NCI-H1436 treated with DMSO at 0.1 percent for 48 hours (cell line): ENCODE results near the gene ISG15.
"Not testable (repeated sequence)": the region's sequence is repeated elsewhere in the genome, so short reads cannot be mapped to it uniquely, and the experiment has no call there.

ENCODE experiments used
- DNase-seq: peaks from one replicate; lab custom pipeline; 2025; lab: John Stamatoyannopoulos, UW

The ISG15 gene

DNA sequence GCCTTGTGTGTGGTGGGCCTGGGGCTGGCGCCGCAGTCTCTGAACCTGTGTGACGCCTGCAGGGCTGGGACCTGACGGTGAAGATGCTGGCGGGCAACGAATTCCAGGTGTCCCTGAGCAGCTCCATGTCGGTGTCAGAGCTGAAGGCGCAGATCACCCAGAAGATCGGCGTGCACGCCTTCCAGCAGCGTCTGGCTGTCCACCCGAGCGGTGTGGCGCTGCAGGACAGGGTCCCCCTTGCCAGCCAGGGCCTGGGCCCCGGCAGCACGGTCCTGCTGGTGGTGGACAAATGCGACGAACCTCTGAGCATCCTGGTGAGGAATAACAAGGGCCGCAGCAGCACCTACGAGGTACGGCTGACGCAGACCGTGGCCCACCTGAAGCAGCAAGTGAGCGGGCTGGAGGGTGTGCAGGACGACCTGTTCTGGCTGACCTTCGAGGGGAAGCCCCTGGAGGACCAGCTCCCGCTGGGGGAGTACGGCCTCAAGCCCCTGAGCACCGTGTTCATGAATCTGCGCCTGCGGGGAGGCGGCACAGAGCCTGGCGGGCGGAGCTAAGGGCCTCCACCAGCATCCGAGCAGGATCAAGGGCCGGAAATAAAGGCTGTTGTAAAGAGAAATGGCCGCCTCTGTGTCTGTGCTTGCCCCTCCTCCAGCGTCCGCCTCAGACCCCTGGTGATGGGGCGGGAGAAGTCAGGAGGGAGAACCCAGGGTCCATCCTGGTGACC, 788 bp downstream of the ISG15 start:
- DNase-seq, result no peak

DNA sequence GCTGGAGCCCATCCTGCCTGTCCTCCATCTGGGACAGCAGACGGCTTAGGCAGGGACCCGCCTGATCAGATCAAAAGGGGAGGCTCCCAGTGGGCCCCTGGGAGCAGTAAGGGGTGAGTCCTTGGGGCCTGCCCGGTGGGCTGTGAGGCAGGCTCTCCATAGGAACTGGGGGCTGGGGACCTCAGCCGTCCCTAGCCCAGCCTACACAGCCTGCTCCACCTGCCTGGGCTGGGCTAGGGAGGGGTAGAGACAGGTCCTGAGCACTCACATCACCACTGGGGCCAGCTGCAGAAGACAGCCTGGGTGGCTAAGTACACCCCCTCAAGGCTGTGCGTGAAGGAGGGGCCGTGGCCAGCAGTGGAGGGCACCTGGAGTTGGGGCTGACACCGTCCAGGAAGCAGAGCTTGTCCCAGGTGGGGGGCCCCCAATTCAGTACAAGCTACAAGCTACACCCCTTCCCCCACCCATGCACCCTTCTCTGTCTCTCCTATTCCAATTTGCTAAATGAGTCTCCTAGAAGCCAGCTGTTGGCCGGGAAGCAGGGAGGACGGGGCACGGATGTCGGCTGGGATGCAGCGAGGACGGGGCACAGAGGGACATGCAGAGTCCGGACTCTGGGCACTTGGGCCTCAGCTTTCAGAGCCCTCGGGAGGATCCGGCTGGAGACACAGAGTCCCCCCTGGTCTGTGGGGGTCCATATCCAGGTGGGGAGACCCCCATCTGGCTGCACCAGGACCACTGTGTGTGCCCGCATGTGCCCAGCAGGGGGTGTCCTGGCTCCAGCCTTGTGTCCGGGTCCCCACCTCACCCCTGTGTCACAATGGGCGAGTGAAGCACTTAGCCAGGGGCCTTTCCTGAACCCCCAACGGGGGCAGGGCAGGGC, 1.7 kb downstream of the ISG15 start:
- no peak for DNase-seq

DNA sequence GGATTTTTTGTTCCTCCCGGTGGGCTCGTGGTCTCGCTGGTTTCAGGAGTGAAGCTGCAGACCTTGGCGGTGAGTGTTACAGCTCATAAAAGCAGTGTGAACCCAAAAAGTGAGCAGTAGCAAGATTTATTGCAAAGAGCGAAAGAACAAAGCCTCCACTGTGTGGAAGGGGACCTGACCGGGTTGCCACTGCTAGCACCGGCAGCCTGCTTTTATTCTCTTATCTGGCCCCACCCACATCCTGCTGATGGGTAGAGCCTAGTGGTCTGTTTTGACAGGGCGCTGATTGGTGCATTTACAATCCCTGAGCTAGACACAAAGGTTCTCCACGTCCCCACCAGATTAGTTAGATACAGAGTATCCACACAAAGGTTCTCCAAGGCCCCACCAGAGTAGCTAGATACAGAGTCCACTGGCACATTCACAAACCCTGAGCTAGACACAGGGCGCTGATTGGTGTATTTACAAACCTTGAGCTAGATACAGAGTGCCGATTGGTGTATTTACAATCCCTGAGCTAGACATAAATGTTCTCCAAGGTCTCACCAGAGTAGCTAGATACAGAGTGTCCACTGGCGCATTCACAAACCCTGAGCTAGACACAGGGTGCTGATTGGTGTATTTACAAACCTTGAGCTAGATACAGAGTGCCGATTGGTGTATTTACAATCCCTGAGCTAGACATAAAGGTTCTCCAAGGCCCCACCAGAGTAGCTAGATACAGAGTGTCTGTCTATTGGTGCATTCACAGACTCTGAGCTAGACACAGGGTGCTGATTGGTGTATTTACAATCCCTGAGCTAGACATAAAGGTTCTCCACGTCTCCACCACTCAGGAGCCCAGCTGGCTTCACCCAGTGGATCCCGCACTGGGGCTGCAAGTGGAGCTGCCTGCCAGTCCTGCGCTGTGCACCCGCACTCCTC, 4.4 kb downstream of the ISG15 start:
- not testable (repeated sequence) for DNase-seq

DNA sequence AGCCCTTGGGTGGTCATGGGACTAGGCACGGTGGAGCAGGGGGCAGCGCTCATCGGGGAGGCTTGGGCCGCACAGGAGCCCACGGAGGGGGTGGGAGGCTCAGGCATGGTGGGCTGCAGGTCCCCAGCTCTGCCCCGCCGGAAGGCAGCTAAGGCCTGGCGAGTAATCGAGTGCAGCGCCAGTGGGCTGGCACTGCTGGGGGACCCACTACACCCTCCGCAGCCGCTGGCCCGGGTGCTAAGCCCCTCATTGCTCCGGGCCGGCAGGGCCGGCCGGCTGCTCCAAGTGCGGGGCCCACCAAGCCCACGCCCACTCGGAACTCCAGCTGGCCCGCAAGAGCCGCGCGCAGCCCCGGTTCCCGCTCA, 5.0 kb downstream of the ISG15 start:
- not testable (repeated sequence) for DNase-seq

DNA sequence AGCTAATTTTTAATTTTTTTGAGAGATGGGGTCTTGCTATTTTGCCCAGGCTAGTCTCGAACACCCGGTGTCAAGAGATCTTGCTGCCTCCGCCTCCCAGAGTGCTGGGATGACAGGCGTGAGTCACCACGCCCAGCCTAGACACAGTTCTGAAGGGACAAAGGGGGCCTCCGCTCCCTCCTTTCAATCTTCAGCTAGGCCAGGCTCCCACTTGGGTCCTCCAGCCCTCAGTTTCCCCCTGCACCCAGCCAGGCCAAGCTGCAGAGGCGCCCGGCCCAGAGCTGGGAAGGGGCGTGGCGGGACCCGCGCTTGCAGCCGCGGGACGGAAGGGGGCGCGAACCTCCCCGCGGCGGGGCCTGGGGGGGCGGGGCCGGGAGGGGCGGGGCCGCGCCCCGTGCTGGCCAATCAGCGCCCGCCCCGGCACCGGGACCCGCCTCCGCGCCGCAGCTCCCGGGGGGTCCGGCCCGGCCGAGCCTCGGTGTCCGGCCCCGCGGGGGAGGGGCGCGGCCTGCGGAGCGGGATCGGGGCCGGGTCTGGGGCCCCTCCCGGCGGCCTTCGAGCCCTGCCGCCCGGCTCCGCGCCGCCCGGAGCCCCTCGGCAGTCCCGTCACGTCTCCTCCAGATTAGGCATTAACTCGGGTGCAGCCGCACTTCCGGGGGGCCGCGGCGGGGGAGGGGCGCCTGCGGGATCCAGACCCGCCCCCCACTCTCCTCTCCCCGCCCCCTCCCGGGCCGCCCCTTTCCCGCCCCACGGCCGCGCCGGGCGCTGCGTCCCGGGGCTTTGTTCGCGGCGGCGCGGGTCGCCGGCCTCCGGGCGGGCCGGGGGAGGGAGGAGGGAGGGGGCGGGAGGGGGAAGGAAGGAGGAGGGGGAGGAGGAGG, 6.1 kb downstream of the ISG15 start:
- no peak for DNase-seq

DNA sequence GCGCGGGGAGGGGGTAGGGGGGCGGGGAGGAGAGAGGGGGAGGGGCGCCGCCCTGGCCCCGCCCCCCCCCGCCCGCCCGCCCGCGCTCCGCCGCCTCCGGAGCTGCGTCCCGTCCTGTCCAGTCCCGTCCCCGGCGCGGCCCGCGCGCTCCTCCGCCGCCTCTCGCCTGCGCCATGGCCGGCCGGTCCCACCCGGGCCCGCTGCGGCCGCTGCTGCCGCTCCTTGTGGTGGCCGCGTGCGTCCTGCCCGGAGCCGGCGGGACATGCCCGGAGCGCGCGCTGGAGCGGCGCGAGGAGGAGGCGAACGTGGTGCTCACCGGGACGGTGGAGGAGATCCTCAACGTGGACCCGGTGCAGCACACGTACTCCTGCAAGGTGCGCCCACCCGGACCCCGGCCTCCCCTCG, 6.7 kb downstream of the ISG15 start, which contains the start of gene AGRN:
Gene AGRN (plus strand): TSS at position 121 of the 405 bp plus-strand sequence. CDS start 53 bp downstream, at position 174.
- no peak for DNase-seq

DNA sequence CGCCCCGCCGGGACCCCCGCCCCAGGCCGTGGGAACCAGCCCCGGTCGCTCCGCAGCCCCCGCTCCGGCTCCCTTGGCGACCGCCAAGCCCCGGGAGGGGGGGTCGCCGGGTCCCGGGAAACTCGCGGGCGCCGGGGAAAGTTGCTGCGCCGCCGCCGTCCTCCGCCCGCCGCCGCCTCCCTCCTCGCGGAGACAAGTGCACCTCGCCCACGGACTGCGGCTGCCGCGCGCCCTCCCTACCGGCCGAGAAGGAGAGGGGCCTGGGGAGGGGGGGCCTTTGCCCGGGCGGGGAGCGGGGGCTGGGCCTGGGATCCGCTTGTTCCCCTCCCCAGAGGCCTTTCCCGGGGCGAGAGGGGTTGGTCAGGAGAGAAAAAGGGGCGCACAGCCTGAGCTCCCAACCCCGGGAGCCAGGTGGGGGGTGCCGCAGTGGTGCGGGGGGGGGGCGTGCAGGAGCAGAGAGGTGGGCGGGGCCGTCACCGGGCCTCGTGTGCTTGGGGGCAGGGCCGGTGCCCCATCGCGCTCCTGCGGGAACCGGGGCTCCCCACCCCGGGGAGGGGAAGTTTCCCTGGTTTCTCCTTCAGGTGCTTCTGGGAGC, 7.2 kb downstream of the ISG15 start:
- no peak for DNase-seq

DNA sequence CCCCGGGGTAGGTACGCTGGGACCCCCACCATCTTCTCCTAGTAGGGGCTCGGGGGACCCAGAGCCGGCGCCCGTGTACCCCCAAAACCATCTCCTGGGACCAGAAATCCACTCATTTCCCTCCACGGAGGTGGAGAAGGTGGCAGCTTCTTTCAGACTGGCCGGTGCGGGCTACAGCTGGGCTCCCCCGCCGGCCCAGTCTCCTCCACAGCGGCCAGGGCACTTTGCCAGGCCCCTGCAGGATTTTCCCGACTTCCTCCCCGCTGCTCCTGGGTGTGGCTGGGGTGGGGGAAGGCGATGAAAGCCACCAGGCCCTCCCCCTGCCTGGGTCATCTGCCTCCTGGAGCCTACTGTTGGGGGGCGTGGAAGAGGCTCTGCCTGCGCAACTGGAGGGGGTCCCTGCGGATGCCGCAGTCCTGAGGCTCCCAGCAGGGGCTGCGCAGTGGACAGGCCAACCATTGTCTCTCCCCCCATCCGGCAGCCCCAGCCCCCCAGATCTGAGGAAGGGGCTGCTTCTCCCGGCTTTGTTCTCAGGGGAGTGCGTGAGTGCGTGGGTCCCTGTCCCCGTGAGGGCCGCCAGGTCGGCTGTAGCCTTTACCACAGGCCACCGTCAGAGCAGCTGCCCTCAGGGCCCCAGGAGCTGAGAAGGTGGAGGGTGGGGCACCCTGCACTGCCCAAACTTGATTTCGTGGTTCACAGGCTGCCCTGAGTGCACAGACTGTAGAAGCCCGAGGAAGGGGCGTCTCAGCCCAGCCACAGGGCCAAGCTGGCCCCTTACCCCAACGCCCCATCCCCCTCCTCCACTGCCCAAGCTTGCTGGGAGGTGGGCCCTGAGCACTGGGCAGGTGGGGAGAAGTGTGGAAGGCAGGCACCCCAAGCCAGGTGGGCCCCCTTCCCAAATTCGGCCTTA, 8.0 kb downstream of the ISG15 start:
- no peak for DNase-seq

DNA sequence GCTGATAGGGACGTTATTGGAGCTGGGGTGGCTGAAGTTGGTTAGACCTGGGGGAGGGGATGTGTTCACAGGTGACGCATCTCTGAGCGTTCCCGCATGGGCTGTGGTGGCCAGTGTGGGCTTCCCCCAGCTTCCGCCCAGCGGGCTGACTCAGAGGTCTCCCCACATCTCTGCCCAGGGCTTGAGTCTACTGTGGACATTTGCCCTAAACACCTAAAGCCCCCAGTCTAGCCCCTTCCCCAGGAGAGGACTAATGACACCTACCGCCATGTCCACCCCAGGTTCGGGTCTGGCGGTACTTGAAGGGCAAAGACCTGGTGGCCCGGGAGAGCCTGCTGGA, 8.6 kb downstream of the ISG15 start:
- DNase-seq, result no peak

DNA sequence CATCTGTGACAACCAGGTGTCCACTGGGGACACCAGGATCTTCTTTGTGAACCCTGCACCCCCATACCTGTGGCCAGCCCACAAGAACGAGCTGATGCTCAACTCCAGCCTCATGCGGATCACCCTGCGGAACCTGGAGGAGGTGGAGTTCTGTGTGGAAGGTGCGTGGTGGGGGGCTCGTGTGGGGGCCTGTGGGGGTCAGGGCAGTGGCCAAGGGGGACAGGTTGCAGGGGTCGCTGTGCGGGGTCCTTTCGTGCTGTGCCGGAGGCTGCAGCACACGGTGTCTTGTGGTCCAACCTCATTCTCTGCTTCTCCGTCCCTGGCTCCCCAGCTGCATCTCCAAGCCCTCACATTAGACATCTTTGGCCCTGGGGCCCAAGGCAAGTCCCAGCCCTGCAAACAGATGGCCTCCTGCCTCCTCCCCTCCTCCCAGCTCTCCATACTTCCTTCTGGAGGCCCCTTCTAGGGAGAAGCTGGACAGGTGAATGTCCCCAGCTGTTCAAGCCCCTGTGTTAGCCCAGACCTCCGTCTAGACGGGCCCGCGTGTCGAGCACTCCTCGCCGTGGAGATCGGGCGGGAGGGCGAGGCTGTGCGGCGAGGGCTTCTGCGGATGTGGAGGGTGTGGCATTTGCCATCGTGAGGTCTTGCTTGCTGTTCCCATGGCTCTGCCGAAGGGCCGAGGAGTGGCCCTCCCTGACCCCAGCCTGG, 9.2 kb downstream of the ISG15 start:
- DNase-seq, result no peak

DNA sequence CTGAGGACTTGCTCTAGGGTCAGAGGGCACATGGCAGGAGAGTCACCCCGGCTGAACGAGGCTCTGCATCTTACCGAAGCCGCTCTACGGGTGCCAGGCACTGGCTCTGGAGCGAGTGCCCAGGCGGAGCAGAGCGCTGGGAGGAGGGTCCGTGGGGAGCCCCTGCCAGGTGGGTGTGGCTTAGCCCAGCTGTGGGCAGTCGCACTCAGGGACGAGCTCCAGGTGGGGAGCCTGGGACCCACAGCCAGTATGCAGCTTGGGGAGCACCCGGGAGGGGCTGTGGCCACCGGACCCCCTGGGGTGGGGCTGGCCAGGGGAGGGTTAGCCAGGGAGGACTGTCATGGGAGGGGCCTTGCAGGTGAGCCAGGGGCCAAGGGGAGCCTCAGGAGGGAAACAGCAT, 10.4 kb downstream of the ISG15 start:
- DNase-seq, result no peak

DNA sequence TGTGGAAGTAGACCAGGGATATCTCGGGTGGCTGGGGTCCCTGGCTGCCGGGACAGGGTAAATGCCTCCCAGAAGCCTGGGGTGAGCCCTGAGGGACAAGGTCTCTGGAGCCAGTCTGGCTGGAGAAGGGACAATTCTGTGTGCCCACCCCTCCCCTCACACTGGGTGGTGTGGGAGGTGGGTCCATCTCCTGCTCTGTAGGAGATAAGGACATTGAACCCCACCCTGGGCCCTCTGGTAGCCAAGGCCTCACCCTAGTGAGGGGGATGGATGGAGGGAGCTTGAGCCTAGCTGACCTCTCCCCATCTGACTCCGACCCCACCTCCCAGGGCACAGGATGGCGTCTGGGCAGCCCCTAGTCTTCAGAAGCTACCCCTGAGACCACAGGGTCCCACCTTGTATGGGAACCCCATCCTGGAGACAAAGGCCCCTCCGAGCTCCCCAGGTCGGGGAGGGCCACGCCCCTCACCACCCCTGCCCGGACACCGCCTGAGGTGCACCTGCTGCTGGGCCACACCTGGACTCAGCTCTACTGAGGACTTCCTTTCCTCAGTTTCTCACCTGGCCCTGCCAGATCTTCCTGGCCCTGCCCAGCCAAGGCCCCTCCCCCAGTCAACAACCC, 11.0 kb downstream of the ISG15 start:
- no peak for DNase-seq

DNA sequence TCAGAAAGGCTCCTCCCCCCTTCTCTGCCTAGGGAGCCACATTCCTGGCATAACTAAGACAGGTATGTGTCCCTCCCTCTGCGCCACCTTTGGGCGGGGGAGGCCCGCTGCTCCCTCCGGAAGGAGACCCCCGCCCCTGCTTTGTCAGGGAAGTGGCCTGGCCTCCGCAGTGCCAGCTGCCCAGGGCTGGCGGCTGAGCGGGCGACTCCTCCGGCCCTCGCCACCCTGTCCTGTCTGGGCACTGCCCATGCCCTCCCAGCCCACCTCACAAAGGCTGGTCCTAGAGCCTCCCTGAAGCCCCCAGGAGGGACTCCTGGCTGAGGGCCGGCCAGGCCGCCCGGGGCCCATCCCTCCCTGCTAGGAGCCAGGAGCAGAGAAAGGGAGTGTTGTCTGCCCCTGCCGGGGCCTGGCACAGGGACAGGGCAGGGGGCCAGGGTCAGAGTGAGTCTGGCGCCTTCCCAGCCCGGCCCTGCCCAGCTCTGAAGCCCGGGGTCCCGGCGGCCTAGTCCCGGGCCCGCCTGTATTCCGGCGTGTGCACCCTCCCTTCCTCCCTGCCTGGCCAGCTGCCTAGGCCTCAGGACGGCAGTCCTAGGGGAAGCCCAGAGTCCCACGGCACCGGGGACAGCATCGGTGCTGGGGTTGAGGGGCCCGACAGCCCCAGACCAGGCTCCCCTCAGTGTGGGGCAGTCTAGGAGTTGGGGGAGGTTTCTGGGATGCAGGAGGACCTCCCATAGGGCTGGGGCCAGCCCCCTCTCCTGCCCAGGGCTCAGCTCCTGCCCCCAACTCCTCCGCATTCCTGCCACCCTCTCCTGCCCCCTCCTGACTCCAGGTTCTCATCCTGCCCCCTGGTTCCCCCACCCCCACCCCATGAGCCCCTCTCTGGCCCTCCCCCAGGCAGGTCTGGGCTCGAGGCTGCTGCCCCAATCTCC, 11.7 kb downstream of the ISG15 start:
- no peak for DNase-seq

DNA sequence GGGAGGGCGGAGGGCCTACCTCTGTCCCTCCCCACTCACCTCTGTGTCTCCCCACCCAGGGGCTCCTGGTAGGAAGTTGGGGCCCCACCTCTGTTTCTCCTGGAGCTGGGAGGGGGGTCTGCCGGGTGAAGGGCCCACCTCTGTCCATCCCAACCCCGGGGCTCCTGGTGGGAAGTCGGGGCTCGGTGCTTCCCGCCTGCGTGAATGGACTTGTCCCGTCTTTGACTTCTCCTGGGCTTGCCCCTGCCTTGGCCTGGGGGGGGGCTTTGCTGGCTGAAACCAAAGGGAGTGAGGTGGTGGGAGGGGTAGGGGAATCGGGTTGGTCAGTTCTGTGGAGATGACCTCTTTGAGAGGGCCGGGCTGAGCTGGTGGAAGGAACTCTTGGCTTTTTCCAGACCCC, 12.4 kb downstream of the ISG15 start:
- no peak for DNase-seq

DNA sequence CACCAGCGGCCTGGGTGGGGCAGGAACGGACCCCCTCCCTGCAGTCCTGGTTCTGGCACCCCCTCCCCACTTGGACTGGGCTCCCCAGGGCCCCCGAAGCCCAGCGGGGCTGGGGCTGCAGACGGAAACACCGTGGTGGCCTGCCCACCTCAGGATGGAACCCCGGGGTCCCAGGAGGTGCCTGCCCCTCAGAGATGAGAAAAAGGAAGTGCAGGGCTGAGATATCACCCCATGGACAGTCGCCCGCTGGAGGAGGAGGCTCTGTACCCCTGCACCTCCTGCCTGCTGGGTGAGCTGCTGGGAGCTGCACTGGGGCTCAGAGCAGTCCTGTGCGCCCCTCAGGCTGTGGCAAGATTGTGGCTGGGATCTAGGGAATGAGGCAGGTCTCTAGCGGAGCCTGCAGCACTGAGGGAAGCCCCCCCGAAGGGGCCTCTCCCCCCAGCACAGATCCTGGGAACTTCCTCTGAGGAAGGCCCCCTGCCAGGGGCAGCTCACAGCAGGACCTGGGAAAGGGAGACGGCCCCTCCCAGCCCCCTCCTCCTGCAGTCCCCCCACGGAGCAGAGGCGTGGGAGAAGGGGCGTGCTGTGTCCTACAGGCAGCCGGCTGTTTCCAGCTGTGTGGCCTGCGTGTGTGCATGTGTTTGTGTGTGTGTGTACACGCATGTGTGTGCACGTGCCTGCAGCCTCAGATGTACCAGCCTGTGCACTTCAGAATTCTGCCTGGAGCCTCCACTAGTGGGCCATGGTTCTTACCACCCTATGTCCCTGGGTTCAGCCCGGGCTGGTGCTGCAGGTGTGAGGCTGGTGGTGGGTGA, 13.5 kb downstream of the ISG15 start:
- no peak for DNase-seq

DNA sequence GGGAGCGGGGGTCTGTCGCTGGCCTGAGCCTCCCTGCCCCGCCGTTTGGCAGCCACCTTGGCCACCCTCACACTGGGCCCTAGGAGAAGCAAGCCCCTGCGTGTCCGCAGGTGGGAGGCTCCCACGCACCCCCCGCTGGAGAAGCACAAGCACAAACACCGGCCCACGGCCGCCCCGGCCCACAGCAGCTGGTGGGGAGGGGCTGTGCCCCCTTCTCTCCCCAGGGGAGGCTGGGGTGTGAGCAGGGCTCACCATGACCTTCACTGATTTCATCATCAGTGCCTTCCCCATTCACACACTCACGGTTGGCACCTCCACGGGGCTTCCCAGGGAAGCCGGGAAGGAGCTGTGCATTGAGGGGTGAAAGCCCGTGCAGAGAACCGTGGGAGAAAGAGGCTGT, 14.5 kb downstream of the ISG15 start:
- DNase-seq, result no peak
